T-helper 1 cell treated with Interleukin-12 subunit alpha and Interleukin-12 subunit beta and Interleukin-4 antibody, amounts not matched to agents 30 ng/mL and 1 ng/mL, for 36 hours (primary cell): ENCODE results near the gene PDE7B. TPM values are rescaled to one million over a fixed set of nuclear protein-coding genes. Genes with fewer than 3 reads are reported as not detected.

Experiments used
- intact Hi-C: fragments of 100-400 bp; cut with micrococcal nuclease; formaldehyde crosslinking; loops from one replicate; pipeline ENCODE4 v1.15.1; 2024
- total RNA-seq: library from RNA; stranded (reverse); gene quantifications from 2 replicates; pipeline ENCODE4 v1.2.3, GENCODE V29; 2022

PDE7B gene
- total RNA-seq, 1 donor from 2014 or later, result 7.1 TPM

DNA sequence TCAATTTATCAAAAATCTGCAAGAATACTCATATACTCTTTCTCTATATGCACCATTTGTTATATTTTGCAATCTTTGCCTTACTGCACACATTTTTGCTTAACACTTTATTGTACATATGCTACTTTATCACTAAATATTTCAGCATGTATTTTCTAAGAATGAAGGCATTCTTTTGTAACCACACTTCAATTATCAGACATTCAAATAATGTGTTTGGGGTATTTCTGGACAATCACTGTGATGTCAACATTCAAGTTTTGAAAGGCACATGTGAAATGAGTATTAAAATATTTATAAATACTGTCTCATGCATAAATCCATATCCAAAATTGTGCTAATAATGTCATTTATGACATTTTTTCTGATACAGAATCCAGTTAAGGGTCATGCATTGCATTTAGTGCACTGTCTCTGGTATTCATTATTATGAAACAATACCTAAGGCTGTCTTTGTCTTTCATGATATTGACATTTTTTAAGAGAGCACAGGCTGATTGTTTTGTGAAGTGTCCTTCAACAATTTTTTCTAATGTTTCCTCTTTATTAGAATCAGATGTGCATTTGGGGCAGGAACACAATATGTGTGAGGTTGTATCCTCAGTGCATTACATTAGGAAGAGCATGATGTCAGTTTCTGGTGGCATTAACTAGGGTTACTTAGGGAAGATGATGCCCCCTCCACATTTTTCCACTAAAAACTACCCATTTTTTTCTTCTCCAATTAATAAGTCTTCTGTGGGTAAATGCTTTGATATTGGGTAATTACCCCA lies 292.9 kb downstream of the PDE7B start:
- intact Hi-C loops, result no loop called here

DNA sequence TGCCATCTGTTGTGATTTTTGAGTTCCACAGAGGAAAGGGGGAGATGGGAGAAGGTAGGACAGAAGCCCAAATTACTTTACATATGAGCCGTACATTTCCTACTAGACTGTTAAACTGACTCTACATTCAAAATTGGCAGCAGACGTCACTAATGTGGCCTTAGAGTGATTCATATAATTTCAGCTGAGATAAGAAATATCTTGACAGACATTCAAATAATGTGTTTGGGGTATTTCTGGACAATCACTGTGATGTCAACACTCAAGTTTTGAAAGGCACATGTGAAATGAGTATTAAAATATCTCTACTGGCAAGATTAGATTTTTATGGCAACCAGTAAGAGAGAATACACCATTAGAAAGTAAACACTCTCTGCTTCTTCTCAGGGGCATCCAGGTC lies 294.6 kb downstream of the PDE7B start:
- intact Hi-C loops, result no loop called here

- intact Hi-C loops, result no loop called here
Observed at GRCh38 chr6:136147342-136147741, 295.8 kb downstream of the PDE7B start.

- intact Hi-C loops, result no loop called here
Observed at GRCh38 chr6:136148051-136148450, 296.6 kb downstream of the PDE7B start.

DNA sequence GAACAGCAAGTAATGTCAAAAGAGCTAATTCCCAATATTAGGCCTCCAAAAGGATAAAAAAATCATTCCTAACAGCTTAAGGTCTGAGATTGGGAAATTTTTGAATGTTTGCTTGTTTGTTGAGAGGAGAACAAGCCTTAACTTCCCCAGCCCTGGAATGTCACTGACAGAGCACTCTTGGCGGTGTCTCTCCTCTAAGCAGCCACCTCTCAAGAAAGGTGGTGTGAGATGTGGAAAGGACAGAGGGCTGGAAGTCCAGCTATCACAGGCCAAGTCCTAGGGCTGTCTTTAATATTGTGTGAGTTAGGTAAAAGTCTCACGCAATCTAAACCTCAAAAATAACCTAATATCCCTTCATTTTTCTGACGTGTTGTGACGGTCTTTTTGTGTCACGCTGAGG lies 297.0 kb downstream of the PDE7B start:
- intact Hi-C loops, result no loop called here

- intact Hi-C loops, result no loop called here
Observed at GRCh38 chr6:136149311-136149710, 297.8 kb downstream of the PDE7B start.

GRCh38 chr6:136150961-136151360 lies 299.5 kb downstream of the PDE7B start:
- intact Hi-C loops, result no loop called here

- intact Hi-C loops, result no loop called here
Observed at GRCh38 chr6:136153707-136154375, 302.3 kb downstream of the PDE7B start.

- intact Hi-C loops, result no loop called here
Observed at GRCh38 chr6:136155191-136155590, 303.7 kb downstream of the PDE7B start.

DNA sequence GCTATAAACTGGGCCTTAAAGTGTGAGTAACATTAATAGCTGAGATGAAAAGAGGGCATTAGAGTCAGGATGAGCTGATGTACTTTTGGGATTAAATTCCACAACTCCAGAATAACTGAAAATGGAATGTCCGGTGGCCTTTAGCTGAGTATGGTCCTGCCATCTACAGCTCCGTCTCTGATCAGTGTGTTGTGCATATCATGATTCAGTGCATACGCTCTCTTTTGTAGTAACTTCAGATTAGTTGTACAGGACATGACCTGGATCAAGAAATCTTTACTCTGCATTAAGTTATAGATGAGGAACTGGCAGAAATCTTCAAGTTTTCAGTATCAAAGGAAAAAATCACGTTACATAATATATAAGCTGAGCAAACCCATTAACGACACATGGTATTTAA lies 306.2 kb downstream of the PDE7B start:
- intact Hi-C loops, result no loop called here

- intact Hi-C loops, result no loop called here
Observed at GRCh38 chr6:136158387-136158821, 306.9 kb downstream of the PDE7B start.

- intact Hi-C loops, result no loop called here
Observed at GRCh38 chr6:136158971-136159370, 307.5 kb downstream of the PDE7B start.

- intact Hi-C loops, result no loop called here
Observed at GRCh38 chr6:136160250-136160649, 308.7 kb downstream of the PDE7B start.

DNA sequence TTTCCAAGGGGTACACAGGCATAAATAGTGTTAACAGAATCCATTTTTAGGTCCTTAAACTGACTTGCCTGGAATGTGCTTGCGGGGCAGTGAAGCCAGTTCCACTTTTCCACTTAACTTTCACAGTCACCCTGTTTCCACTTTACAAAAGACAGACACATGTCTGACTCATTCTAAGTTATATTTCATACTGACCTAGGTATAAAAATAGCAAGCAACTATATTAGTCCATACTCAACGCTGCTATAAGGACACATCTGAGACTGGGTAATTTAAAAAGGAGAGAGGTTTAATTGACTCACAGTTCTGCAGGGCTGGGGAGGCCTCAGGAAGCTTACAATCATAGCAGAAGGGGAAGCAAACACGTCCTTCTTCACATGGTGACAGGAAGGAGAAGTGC lies 310.4 kb downstream of the PDE7B start:
- intact Hi-C loops, result no loop called here

DNA sequence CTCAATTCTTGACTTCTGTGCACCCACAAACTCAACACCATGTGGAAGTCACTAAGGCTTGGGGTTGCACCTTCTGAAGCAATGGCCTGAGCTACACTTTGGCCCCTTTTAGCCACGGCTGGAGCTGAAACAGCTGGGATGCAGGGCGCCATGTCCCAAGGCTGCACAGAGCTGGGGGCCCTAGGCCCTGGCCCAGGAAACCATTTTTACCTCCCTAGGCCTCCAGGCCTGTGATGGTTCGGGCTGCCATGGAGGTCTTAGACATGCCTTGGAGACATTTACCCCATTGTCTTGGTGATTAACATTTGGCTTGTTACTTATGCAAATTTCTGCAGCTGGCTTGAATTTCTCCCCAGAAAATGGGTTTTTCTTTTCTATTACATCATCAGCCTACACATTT lies 311.8 kb downstream of the PDE7B start:
- intact Hi-C loops, result no loop called here

DNA sequence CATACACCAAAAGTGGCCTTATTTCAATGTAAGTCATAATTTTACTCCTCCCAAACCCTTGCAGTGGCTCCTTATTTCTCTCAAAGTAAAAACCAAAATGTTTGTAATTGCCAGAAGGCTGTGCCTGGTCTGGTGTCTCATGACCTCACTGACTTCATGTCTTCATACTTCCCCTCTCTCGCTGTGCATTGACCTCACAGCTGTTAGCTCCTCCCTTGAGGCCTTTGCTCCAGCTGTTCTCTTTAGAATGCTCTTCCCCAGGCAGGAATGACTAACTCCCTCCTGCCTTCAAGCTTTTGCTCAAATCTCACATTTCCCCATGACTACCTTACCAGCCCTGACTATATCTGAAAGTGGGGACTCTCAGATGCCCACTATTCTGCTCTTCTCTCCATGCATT lies 315.3 kb downstream of the PDE7B start:
- intact Hi-C loops, result no loop called here

- intact Hi-C loops, result no loop called here
Observed at GRCh38 chr6:136169394-136170148, 318.1 kb downstream of the PDE7B start.

DNA sequence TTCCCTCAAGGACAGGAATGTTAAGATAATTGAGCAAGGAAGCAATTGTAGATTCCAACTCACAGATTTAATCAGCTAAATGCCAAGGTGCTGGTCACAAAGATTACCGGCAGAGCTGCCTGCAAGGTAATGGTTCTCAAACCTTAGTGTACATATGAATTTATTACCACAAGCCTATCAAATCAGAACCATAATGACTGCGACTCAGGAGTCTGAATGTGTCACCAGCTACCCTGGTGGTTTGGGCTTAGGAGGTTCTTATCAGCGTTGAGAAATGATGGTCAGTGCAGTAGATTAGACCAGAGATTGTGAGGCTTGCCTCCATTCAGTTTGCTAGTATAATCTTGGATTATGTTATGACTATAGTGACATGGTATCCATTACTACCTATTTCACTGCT lies 319.7 kb downstream of the PDE7B start:
- intact Hi-C loops, result no loop called here

GRCh38 chr6:136173519-136174507 lies 322.3 kb downstream of the PDE7B start:
- intact Hi-C loops, result no loop called here

GRCh38 chr6:136174510-136174909 lies 323.0 kb downstream of the PDE7B start:
- intact Hi-C loops, result no loop called here

DNA sequence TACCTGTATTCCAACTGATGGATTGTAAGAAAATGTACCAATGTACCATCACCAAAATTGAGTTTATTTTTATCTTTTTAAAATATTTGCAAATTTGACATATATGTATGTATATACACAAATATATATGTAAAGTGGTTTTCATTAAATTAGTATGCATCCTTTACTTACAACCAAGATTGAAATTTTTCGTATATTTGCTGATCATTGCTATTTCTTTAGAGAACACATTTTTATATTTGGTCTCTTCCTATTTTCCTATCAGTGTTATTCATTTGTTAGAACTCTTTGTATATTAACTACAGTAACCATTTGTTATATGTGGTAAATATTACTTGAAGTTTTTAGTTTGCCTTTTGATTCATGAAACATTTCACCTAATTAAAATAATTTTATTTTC lies 324.4 kb downstream of the PDE7B start:
- intact Hi-C loops, result no loop called here
